GM15510 (cell line): Measurements from ENCODE around the gene EIPR1.

Source experiments
- POLR2A ChIP-seq: IDR thresholded peaks from 3 replicates; pipeline ENCODE4 v1.6.1; 2011; ENCODE audit warnings: borderline replicate concordance; ENCODE audit not compliant: insufficient read length; ENCODE audit errors: extremely low read depth

EIPR1 gene

DNA sequence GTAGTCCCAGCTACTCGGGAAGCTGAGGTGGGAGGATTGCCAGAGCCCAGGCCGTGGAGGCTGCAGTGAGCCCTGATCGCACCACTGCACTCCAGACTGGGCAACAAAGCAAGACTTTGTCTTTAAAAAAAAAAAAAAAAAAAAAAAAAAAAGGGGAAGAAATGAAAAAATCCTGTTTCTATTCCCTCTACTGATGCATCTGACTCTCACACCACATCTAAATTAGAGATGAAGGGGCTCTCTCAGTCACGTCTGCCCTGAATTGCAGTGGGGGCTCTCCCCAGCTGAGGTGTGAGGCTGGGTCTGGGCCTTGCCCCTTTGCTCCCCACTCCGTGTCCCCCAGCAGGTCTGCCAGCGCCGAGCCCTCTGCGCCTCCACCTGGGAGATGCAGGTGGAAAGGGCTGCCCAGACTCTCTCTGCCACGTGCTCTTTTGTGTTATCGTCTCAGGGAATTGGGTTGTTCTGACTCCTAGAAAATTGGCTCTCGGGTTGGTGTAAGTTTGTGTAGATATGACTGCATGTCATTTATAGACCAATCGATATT lies 32.1 kb upstream of the EIPR1 start:
- TF ChIP-seq POLR2A = no peak

DNA sequence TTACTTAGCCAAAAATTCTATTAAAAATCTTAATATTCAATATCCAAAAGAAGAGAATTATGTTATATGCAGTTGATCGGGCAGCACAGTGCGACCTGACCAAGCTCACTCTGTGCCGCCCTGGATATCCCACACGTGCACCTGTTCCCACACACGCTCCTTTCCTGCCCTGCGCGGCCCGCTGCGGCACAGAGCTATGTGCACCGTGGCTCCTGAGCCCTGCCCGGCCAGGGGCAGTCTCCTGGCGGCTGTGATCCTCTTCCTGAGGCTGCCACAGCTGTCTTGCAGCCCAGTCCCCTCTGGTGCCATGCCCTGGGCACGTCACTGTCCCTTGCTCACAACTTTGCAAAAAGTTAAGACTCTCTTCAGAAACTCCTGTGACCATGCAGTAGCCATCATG lies 31.2 kb upstream of the EIPR1 start:
- TF ChIP-seq POLR2A = no peak

DNA sequence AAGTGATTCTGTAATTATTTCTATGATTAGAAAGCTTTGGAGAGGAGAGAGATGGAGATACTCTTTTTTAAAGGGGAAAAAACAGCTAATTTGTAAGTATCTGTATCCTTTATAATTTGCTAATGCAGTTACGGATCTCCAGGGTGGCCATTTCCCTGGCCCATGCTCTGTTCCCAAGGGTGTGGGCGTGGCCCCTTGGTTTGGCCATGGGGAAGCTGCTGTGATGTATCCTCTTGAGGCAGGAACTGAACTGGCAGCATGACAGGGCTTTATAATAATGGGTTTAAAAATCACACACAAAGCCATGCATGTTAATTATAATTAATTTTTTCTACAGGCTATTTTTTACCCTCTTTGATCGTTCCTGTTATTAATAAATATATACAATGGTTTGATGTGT lies 28.9 kb upstream of the EIPR1 start:
- no peak for TF ChIP-seq POLR2A

DNA sequence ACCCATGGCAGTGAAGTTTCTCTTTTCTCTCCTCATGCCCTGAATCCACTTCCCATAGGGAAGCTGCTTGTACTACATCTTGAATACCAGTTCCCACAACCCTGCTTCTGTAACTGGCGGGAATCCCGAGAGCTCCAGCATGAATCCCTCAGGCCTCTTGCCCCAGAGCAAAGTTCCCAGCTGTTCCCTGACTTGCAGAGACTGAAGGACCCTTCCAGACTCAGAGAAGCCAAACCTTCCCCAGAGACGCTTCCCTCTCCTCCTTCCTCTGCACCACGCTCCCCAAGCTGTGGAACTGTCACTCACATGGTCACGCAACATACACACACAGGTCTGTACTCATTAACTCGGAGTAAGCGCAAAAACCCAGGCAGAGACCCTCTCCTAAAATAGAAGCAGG lies 28.3 kb upstream of the EIPR1 start:
- TF ChIP-seq POLR2A = no peak

DNA sequence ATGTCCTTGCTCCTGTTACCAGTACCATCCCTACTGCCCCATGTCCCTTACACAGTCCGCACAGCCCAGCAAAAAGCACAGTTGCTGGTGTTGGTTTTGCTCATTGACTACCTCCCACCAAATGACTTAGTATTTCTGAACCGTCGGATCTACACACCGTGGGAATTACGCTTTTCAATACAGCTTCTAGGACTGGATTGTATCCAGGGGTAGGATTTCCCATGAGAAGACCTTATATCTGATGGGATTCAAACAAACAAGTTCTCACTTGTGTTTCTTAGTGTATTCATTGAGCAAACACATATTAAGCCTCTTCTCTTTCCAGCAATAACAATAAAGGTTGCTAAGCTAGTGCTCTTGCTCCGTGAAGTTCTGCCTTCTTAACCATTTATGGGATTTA lies 27.7 kb upstream of the EIPR1 start:
- no peak for TF ChIP-seq POLR2A

DNA sequence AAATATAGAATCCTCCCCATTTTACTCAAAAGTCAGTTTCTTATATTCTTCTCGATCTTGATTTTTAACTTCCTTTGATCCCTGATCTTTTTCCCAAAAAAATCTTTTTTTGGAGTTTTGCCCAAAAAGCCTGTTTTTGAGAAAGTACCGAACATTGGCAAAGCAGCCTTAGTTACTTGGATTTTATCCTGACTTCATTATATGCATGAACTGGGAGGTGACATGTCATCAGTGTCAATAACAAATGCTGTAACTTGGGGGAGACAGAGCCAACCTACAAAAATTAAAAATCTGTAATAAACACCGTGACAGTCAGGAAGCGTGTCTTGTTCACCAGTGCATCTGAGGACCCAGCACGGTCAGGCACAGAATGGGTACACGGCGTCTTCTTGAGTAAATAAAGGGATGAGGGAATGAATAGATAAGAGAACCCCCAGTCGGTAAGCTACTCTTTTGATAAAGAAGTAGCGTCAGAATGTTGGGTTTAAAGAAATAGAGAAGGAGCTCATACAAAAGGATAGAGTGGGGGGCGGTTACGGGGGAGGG lies 26.8 kb upstream of the EIPR1 start:
- no peak for TF ChIP-seq POLR2A

DNA sequence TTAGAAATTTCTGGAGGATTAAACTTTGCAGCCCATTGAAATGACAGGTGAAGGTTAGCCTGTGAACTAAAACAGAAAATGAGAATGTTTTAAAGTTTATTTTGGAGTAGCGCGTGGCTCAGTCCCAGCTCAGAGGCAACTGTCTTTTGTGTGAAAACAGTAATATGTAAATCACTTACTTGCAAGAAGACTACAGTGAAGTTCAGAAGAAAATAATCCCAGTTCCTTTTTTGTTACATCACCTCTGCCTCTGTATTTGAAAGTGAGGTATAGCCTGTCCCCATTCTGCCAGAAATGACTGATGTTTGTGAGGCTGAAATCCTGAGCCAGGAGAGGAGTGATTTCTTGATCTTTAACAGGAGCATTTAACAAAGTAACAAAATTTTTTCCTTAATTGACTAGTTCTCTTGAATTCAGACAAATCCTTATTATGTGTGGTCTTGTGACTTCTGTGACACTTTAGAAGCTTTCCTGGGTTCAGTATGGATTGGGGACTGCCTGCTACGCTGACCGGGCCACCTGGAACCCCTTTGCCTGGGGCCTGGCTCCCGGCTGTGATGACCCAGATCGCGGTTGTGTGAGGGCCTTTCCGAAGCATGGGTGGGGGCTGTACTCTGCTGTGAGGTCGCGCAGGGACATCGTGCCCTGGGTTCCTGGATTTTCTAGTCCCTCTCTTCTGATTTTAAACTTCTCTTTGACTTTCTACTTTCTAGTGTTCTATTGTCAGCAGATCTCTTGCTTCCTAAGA lies 26.1 kb upstream of the EIPR1 start:
- no peak for TF ChIP-seq POLR2A

DNA sequence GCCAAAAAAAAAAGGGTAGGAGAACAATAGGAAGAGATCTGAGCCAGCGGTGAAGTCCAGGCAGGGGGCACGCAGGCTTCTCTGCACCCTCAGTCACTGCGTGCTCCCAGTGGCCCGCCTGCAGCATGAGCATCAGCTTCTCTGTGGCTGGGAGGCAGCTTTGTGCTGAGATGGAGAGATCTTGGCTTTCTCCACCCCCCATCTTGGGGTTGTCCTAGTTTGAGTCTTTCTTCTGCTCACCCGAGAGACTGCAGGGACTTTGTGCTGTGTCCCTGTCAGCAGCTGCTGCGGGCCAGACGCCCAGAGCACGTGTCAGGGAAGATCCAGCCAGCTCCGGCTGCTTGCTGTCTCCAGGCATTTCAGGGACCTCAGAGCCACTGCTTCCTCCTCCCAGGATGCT lies 22.2 kb upstream of the EIPR1 start:
- TF ChIP-seq POLR2A = no peak

DNA sequence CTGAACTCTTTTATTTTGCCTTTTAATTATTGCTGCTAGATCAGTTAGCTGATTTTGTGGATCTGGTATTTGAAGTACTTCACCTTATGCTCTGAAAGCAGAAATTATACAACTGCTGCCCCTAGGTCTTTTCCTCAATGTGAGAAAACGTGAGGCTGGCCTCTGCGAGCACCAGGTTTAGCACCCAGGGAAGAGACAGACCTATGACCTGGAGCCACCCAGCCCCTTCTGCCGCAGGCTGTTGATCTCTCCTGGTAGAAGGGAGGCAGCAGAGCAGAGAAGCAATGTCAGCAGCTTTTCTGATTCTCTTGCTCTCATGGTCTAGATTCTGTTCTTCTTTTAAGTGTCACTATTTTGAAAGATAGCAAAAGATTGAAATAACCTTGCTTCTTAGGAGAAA lies 21.8 kb upstream of the EIPR1 start:
- no peak for TF ChIP-seq POLR2A

DNA sequence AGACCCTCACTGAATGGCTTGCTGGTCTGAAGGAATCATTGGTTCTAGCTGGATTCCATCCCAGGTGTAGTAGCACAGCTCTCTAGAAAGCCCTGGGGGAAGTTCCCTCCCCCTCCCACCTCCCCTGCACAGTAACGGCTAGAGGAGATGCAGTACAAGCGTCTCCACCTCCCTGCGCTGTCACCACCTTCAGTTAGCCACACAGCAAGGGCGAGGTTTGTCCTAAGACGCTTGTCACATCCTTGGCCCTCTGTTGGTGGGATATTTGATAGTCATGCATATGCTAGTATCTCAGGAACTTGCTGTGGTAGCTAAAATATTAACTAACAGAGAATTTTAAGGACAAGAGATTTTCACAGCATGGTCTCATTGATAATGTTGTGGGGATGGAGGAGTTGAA lies 21.2 kb upstream of the EIPR1 start:
- no peak for TF ChIP-seq POLR2A

DNA sequence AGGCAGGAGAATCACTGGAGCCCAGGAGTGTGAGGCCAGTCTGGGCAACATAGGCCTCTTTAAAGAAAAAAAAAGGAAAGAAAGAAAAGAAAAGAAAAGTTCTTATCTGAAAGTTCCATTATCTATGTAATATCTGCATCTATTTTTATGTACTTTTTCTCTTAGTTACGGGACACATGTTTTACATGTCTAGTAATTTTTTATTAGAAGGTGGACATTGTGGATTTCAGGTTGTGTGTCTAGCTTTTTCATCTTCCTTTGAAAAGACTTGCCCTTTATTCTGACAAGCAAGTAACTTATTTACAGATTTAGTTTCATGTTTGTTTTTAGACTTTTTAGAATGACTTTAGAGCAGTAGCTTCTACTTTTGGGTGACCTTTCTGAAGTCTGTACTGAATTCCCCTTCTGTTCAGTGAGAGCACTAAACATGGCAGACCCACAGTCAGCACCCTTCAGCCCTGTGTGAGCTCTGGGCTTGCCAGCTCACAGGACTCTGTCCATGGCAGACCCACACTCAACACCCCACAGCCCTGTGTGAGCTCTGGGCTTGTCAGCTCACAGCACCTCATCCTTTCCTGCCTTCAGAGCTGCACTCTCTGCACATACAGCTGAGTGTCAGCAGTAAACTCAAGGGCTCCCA lies 19.4 kb upstream of the EIPR1 start:
- no peak for TF ChIP-seq POLR2A

DNA sequence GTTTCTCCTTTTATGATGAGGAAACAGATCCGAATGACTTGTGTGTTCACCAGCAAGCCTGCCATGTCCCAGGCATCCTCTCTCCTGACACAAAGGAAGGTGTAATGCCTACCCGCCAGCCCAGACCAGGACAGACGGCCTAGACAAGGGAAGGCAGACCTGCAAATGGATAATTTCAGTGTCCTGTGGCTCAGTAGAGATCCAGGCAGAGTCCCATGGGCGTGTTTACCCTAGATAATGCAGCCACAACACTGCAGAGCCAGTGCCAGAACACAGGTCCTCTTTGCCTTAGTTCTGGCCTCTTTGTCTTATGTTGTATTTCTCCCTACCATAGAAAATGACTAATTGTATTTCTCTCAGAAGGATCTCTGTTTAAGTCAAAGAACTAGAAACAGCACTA lies 14.6 kb upstream of the EIPR1 start:
- no peak for TF ChIP-seq POLR2A

DNA sequence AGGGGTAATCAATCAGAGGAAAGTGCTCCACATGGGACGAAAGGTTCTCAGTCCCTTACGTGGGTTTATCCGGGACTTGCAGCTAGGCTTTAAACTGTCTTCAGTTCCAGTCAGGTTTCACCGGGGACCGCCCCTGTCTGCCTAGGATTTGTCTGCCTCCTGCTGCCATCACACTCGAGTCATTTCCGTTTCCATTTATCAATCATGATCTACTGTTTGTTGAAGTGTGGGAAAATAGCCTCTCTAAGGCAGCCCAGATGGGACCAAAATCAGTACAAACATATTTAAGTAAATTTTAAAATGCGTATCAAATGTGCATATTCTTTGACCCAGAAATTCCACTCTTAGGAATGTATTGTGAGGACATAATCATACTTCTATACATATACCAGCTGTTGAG lies 12.4 kb upstream of the EIPR1 start:
- no peak for TF ChIP-seq POLR2A

DNA sequence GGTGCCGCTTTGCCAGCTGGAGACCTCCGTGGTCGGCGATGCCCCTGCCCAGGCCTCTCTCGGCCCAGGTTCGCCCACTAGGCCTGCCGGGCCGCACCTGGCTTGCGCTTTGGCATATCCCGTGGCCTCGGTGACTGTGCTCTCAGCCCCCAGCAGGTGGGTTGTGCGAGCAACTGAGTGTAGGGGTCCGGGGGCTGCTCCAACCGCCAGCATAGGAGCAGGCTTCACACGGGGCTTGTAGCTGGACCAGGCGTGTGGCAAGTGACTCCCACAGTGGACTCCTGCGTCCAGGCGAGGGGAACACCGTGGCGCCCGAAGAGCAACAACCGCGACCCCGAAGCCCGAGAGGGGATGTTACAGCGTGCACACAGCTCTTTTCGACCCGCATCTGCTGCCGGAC lies 11.6 kb upstream of the EIPR1 start:
- no peak for TF ChIP-seq POLR2A

DNA sequence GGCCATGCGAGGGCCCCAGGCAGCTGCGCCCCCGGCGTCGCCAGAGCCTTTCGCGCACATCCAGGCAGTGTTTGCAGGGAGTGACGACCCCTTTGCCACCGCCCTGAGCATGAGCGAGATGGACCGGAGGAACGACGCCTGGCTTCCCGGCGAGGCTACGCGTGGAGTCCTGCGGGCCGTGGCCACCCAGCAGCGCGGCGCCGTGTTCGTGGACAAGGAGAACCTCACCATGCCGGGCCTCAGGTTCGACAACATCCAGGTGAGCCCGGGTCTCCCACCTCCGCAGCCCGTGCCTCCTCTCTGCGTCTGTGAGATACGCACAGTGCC lies 10.8 kb upstream of the EIPR1 start:
- no peak for TF ChIP-seq POLR2A
